Upper lobe of left lung (tissue), 6 donors: ENCODE results near the gene TRIM44. TPM values are rescaled to one million over a fixed set of nuclear protein-coding genes. Genes with fewer than 3 reads are reported as not detected.
"Not testable (repeated sequence)": the region's sequence is repeated elsewhere in the genome, so short reads cannot be mapped to it uniquely, and the experiment has no call there.

Experiments used
- ATAC-seq, 2 donors: fragments of 200-7000 bp; cut with Tn5 transposase; one replicate each; pipeline ENCODE4 v1.9.1; 2022; ENCODE audit warnings: mild to moderate bottlenecking in 2 of 2, moderate library complexity in 2 of 2; ENCODE audit not compliant: low FRiP score in 2 of 2
- DNase-seq, 2 donors: peaks; one replicate each; pipeline ENCODE4 v3.0.0-alpha.2; 2019 to 2020
- H3K27ac ChIP-seq, 4 donors: fragments of 200-600 bp; sonication (generic); one replicate each; pipeline ENCODE4 v1.5.1; 2016 to 2019
- H3K27me3 ChIP-seq, 4 donors: fragments of 200-600 bp; sonication (generic); one replicate each; pipeline ENCODE4 v1.5.1; 2017 to 2019
- H3K36me3 ChIP-seq, 4 donors: fragments of 200-600 bp; sonication (generic); one replicate each; pipeline ENCODE4 v1.5.1; 2016 to 2019
- H3K4me1 ChIP-seq, 4 donors: fragments of 200-600 bp; sonication (generic); one replicate each; pipeline ENCODE4 v1.5.1; 2018 to 2019
- H3K4me3 ChIP-seq, 4 donors: fragments of 200-600 bp; sonication (generic); one replicate each; pipeline ENCODE4 v1.5.1; 2017 to 2019; ENCODE audit warnings: mild to moderate bottlenecking in 2 of 4, moderate library complexity in 1 of 4
- H3K9me3 ChIP-seq, 4 donors: fragments of 200-600 bp; sonication (generic); one replicate each; pipeline ENCODE4 v1.5.1; 2018 to 2019
- CTCF ChIP-seq, 6 experiments: fragments of 450-650 bp in 4 of 6; fragments of 200-600 bp in 2 of 6; sonication (generic) in 2 of 6; IDR thresholded peaks; one replicate each; pipeline ENCODE4 v1.5.1; 2016 to 2019; ENCODE audit warnings: antibody characterized with exemption in 6 of 6
- EP300 ChIP-seq, 4 donors: sonication (generic); formaldehyde crosslinking; IDR thresholded peaks; one replicate each; pipeline ENCODE4 v1.5.1; 2017; ENCODE audit warnings: antibody characterized with exemption in 4 of 4, control low read depth in 2 of 4
- POLR2A ChIP-seq, 4 donors: fragments of 450-650 bp; IDR thresholded peaks; one replicate each; pipeline ENCODE4 v1.5.1; 2016 to 2017; ENCODE audit warnings: antibody characterized with exemption in 4 of 4, mild to moderate bottlenecking in 2 of 4
- POLR2AphosphoS5 ChIP-seq, 2 donors: sonication (generic); formaldehyde crosslinking; IDR thresholded peaks; one replicate each; pipeline ENCODE4 v1.5.1; 2017; ENCODE audit warnings: antibody characterized with exemption in 2 of 2
- WGBS, 2 donors: methylation state at CpG; one replicate each; pipeline ENCODE4 v1.1.5; 2017 to 2018; 5-methylcytosine and 5-hydroxymethylcytosine counted together
- total RNA-seq, 6 donors: library from RNA; depleted of rRNA in 4 of 6; stranded (reverse); fragments of >200 nt in 4 of 6; gene quantifications; one replicate each; pipeline versions ENCODE4 v1.1.0 to v1.2.1, GENCODE V29; 2016 to 2021
- donor health status: DM: no; HTN: no; CAD: no; lungs with moderate emphysema.
- donor health status: DM: no; HTN: yes; CAD: no; lungs with severe emphysema.

The TRIM44 gene
- total RNA-seq, 6 donors from 2014 or later = 48.9 to 133 (median 64.0) TPM

GRCh38 chr11:35764417-35764816 is 101.8 kb downstream of the TRIM44 start:
- DNase-seq (no peak), ATAC-seq (no peak)
- H3K36me3 ChIP-seq = no peaks in the 10 kb centered on the region
- no peaks in the 10 kb centered on the region for H3K27me3 ChIP-seq
- 72 to 77% methylated on average over 6 of the region's 6 CpGs for WGBS, 2 donors
- H3K4me3 ChIP-seq = no peak overlapping the region
- TF ChIP-seq POLR2AphosphoS5 (IDR thresholded peaks at IDR 0.05) (no peak), POLR2A (IDR thresholded peaks at IDR 0.05) (no peak), EP300 (IDR thresholded peaks at IDR 0.05) (no peak), CTCF (IDR thresholded peaks at IDR 0.05) (no peak)
- peaks cover 0 to 15% (median 8%) of the 10 kb centered on the region in 4 donors for H3K4me1 ChIP-seq
- H3K27ac ChIP-seq = no peak overlapping the region
- H3K9me3 ChIP-seq = no peaks in the 10 kb centered on the region

GRCh38 chr11:35765211-35765610 is 102.6 kb downstream of the TRIM44 start:
- TF ChIP-seq POLR2AphosphoS5 (IDR thresholded peaks at IDR 0.05) = no peak
- TF ChIP-seq POLR2A (IDR thresholded peaks at IDR 0.05) = no peak
- TF ChIP-seq CTCF (IDR thresholded peaks at IDR 0.05) = no peak
- no peak for TF ChIP-seq EP300 (IDR thresholded peaks at IDR 0.05)
- no peak overlapping the region for H3K4me3 ChIP-seq
- H3K4me1 ChIP-seq = peaks cover 0 to 15% (median 8%) of the 10 kb centered on the region in 4 donors
- no peaks in the 10 kb centered on the region for H3K9me3 ChIP-seq
- WGBS, 2 donors = 92 to 100% methylated on average over 1 of the region's 1 CpG
- no peak for ATAC-seq
- no peak for DNase-seq
- H3K36me3 ChIP-seq = no peaks in the 10 kb centered on the region
- H3K27ac ChIP-seq = no peak overlapping the region
- H3K27me3 ChIP-seq = no peaks in the 10 kb centered on the region

- no peak for TF ChIP-seq EP300 (IDR thresholded peaks at IDR 0.05)
- Histone ChIP-seq H3K9me3 (no peaks in the 10 kb centered on the region), H3K4me3 (no peak overlapping the region), H3K27ac (no peak overlapping the region), H3K4me1 (peaks cover 0 to 13% (median 5%) of the 10 kb centered on the region in 4 donors), H3K36me3 (no peaks in the 10 kb centered on the region), H3K27me3 (no peaks in the 10 kb centered on the region)
- DNase-seq (no peak), ATAC-seq (no peak)
- WGBS, 2 donors = 90 to 95% methylated on average over 4 of the region's 4 CpGs
Measured at GRCh38 chr11:35766651-35767050, 104.1 kb downstream of the TRIM44 start.

GRCh38 chr11:35770425-35770824 is 107.8 kb downstream of the TRIM44 start:
- WGBS, 2 donors = 93 to 95% methylated on average over 1 of the region's 1 CpG
- not testable (repeated sequence) for DNase-seq, H3K27ac ChIP-seq, H3K27me3 ChIP-seq, H3K9me3 ChIP-seq, ATAC-seq, H3K36me3 ChIP-seq, H3K4me3 ChIP-seq, H3K4me1 ChIP-seq

GRCh38 chr11:35771722-35772121 is 109.1 kb downstream of the TRIM44 start:
- 98% methylated on average over 4 to 5 of the region's 5 CpGs for WGBS, 2 donors
- no peaks in the 10 kb centered on the region for H3K4me1 ChIP-seq

GRCh38 chr11:35777241-35777640 is 114.7 kb downstream of the TRIM44 start:
- not testable (repeated sequence) for ATAC-seq, H3K9me3 ChIP-seq, H3K4me1 ChIP-seq, DNase-seq, H3K27ac ChIP-seq, H3K27me3 ChIP-seq, H3K4me3 ChIP-seq, H3K36me3 ChIP-seq
- 97 to 100% methylated on average over 2 to 3 of the region's 3 CpGs for WGBS, 2 donors

More at GRCh38 chr11:35771722-35772121, 109.1 kb downstream of the TRIM44 start:
- no peak for TF ChIP-seq CTCF (IDR thresholded peaks at IDR 0.05)
- TF ChIP-seq POLR2A (IDR thresholded peaks at IDR 0.05) = no peak
- no peak for TF ChIP-seq POLR2AphosphoS5 (IDR thresholded peaks at IDR 0.05)
- no peak for TF ChIP-seq EP300 (IDR thresholded peaks at IDR 0.05)
- H3K9me3 ChIP-seq = no peaks in the 10 kb centered on the region
- H3K27me3 ChIP-seq = no peaks in the 10 kb centered on the region
- H3K36me3 ChIP-seq = no peaks in the 10 kb centered on the region
- DNase-seq = no peak
- H3K4me3 ChIP-seq = no peak overlapping the region
- H3K27ac ChIP-seq = no peak overlapping the region
- no peak for ATAC-seq

GRCh38 chr11:35778943-35779342 is 116.4 kb downstream of the TRIM44 start:
- H3K4me1 ChIP-seq, DNase-seq, H3K9me3 ChIP-seq, H3K36me3 ChIP-seq, H3K27ac ChIP-seq, ATAC-seq, H3K4me3 ChIP-seq, H3K27me3 ChIP-seq: not testable (repeated sequence)
- 82 to 87% methylated on average over 8 of the region's 8 CpGs for WGBS, 2 donors
